Brain microvascular endothelial cell (primary cell): ENCODE results near the gene MYBL2.
A peak's percentile ranks its signal among the peaks of the same experiment; 100 is the strongest.
"Not testable (repeated sequence)": the region's sequence is repeated elsewhere in the genome, so short reads cannot be mapped to it uniquely, and the experiment has no call there.

Experiments used
- DNase-seq: peaks from one replicate; pipeline ENCODE4 v3.0.0-alpha.2; 2020
- H3K27ac ChIP-seq: fragments of 250-450 bp; sonication (Bioruptor Pico); 2 replicates; pipeline ENCODE4 v1.5.1; 2020; ENCODE audit warnings: mild to moderate bottlenecking, moderate library complexity
- H3K27me3 ChIP-seq: fragments of 250-450 bp; sonication (Bioruptor Pico); replicated peaks from 2 replicates; pipeline ENCODE4 v1.5.1; 2020; ENCODE audit warnings: mild to moderate bottlenecking
- H3K36me3 ChIP-seq: fragments of 250-450 bp; sonication (Bioruptor Pico); replicated peaks from 2 replicates; pipeline ENCODE4 v1.5.1; 2020; ENCODE audit warnings: mild to moderate bottlenecking
- H3K4me3 ChIP-seq: 2 replicates; pipeline ENCODE4 v1.5.1; 2011; ENCODE audit warnings: low read depth, mild to moderate bottlenecking, control low read depth, low read length, moderate library complexity
- in situ Hi-C: cut with HindIII; loops from 2 replicates; pipeline ENCODE4 v1.10.0; 2017; ENCODE audit warnings: low sequenced_read_pairs, low pct_ligation_motif_present
- TF ChIP-seq, protein P1 (sequence below): IDR thresholded peaks from 2 replicates; pipeline ENCODE4 v1.5.1; 2011; ENCODE audit warnings: low read depth, mild to moderate bottlenecking, moderate library complexity, low read length, control low read depth, inconsistent platforms; ENCODE audit errors: missing control alignments

The MYBL2 gene

DNA sequence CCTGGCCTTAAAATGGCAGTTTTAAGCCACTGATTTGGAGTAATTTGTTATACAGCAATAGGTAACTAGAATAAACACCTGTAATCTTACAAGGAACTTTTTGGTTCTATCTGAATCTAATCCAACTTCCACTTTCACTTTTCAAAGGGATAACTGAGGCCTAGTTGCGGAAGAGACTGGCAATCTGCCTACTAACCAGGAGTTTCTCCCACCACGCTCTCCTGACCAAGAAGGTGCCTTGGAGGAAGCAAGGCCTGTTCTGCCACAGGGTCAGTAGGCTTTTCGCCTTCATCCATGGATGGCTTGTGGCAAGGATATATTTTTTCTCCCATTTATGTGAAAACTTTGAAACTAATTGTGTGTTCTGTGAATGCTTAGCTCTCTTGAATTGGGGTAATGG is 12.9 kb upstream of the MYBL2 start:
- TF ChIP-seq, protein P1, sequence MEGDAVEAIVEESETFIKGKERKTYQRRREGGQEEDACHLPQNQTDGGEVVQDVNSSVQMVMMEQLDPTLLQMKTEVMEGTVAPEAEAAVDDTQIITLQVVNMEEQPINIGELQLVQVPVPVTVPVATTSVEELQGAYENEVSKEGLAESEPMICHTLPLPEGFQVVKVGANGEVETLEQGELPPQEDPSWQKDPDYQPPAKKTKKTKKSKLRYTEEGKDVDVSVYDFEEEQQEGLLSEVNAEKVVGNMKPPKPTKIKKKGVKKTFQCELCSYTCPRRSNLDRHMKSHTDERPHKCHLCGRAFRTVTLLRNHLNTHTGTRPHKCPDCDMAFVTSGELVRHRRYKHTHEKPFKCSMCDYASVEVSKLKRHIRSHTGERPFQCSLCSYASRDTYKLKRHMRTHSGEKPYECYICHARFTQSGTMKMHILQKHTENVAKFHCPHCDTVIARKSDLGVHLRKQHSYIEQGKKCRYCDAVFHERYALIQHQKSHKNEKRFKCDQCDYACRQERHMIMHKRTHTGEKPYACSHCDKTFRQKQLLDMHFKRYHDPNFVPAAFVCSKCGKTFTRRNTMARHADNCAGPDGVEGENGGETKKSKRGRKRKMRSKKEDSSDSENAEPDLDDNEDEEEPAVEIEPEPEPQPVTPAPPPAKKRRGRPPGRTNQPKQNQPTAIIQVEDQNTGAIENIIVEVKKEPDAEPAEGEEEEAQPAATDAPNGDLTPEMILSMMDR: no peak
- Histone ChIP-seq H3K4me3 (no peak overlapping the region), H3K27ac (no peak overlapping the region), H3K36me3 (no peaks in the 10 kb centered on the region), H3K27me3 (no peaks in the 10 kb centered on the region)
- in situ Hi-C loops: no loop called here
- DNase-seq: no peak

DNA sequence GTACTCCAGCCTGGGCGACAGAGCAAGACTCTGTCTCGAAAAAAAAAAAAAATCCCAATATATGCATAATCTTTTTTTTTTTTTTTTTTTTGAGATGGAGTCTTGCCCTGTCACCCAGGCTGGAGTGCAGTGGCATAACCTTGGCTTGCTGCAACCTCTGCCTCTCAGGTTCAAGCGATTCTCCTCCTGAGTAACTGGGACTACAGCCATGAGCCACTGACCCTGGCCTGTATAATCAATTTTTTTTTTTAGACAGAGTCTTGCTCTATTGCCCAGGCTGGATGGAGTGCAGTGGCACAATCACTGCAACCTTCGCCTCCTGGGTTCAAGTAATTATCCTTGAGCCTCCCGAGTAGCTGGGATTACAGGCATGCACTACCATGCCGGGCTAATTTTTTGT is 11.7 kb upstream of the MYBL2 start:
- H3K36me3 ChIP-seq, DNase-seq, in situ Hi-C loops, H3K27ac ChIP-seq, H3K4me3 ChIP-seq, H3K27me3 ChIP-seq: not testable (repeated sequence)

GRCh38 chr20:43655937-43656336 is 11.0 kb upstream of the MYBL2 start:
- DNase-seq: no peak
- TF ChIP-seq, protein P1: no peak
- Histone ChIP-seq H3K27me3 (no peaks in the 10 kb centered on the region), H3K27ac (no peak overlapping the region), H3K36me3 (no peaks in the 10 kb centered on the region), H3K4me3 (no peak overlapping the region)
- in situ Hi-C loops: no loop called here

- Histone ChIP-seq H3K27ac (no peak overlapping the region), H3K36me3 (no peaks in the 10 kb centered on the region), H3K4me3 (peak overlapping the region; percentile 79), H3K27me3 (no peaks in the 10 kb centered on the region)
- no peak for DNase-seq
- in situ Hi-C loops: no loop called here
- TF ChIP-seq, protein P1: peak; percentile 34
Measured at GRCh38 chr20:43658069-43658722, 8.7 kb upstream of the MYBL2 start.

- TF ChIP-seq, protein P1: peak; percentile 35
- Histone ChIP-seq H3K27me3 (no peaks in the 10 kb centered on the region), H3K27ac (no peak overlapping the region), H3K4me3 (no peak overlapping the region), H3K36me3 (no peaks in the 10 kb centered on the region)
- DNase-seq: no peak
- in situ Hi-C loops: no loop called here
Measured at GRCh38 chr20:43658723-43659419, 8.0 kb upstream of the MYBL2 start.

DNA sequence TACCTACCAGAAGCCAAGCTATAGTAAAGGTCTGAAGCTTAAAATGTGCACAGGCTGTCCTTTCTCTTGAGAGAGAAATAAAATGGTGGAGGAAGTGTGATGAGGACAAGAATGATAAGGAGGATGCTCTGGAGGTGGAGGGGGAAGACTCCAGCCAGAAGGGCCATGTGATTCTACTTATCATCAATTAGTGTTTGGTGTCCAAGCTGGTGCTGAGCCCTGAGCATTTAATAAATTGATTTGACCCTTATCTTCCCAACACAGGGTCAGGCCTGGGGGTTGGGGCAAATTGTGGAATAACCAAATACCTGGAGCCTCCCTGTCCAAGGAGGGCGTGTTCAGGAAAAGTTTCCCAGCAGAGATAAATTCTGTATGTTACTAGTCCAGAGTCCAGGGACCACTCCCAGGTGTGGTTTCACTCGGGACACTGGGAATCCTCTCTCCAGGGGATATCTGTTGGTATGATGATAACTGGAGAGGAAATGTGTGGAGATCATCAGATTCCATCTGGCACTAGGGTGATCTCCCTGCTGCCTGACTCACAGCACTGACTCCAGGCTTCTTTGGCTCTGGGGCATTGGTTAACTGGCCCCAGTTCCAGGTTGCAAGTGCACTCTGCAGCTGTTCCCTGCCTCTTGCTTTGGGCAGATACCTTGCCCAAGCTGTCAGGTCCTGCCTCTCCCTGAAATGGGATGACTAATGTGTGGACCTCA is 3.8 kb upstream of the MYBL2 start:
- no peak for DNase-seq
- TF ChIP-seq, protein P1: no peak
- in situ Hi-C loops: no loop called here
- no peak overlapping the region for H3K27ac ChIP-seq
- no peaks in the 10 kb centered on the region for H3K27me3 ChIP-seq
- H3K36me3 ChIP-seq: no peaks in the 10 kb centered on the region
- no peak overlapping the region for H3K4me3 ChIP-seq
